H1 (cell line): ENCODE results near the gene MGAT2. TPM values are rescaled to one million over a fixed set of nuclear protein-coding genes. Genes with fewer than 3 reads are reported as not detected.
A peak's percentile ranks its signal among the peaks of the same experiment; 100 is the strongest.

Source experiments
- CTCF ChIA-PET: fragments of 300-600 bp; sonication (Branson Sonifier 250); formaldehyde crosslinking; loops from one replicate; lab custom pipeline; 2021; ENCODE audit not compliant: partially characterized antibody; lab: Charles Lee
- POLR2A ChIA-PET: fragments of 300-600 bp; sonication (Branson Sonifier 250); formaldehyde crosslinking; loops from one replicate; lab custom pipeline; 2021; ENCODE audit warnings: inconsistent platforms; ENCODE audit not compliant: partially characterized antibody; lab: Charles Lee
- DNase-seq, 2 experiments: peaks; one replicate each; pipeline versions ENCODE4 v3.0.0 to v3.0.0-alpha.2; 2010 to 2022; ENCODE audit warnings: low spot score in 2 of 2, low read depth in 1 of 2, mixed read lengths in 1 of 2
- FAIRE-seq: peaks from 2 replicates; lab custom pipeline; 2011; peaks lifted over from hg19 to GRCh38; lab: Jason Lieb, UNC
- H2AFZ ChIP-seq: 2 replicates; pipeline ENCODE4 v1.8.1; 2012; ENCODE audit warnings: low read length, inconsistent platforms
- H2AK5ac ChIP-seq: 2 replicates; pipeline ENCODE4 v1.6.1; 2013; ENCODE audit warnings: low read depth, low read length
- H2BK120ac ChIP-seq: replicated peaks from 2 replicates; pipeline ENCODE3; 2013; ENCODE audit warnings: low read depth, low read length, inconsistent platforms
- H2BK12ac ChIP-seq: 2 replicates; pipeline ENCODE4 v1.6.1; 2013; ENCODE audit warnings: low read depth, low read length
- H2BK15ac ChIP-seq: 2 replicates; pipeline ENCODE4 v1.6.1; 2013; ENCODE audit warnings: low read length
- H2BK20ac ChIP-seq: 2 replicates; pipeline ENCODE4 v1.6.1; 2013; ENCODE audit warnings: low read length
- H2BK5ac ChIP-seq: 2 replicates; pipeline ENCODE4 v1.6.1; 2013; ENCODE audit warnings: low read depth, low read length
- H3K14ac ChIP-seq: 2 replicates; pipeline ENCODE4 v1.6.1; 2013; ENCODE audit warnings: inconsistent platforms; ENCODE audit not compliant: insufficient read length
- H3K18ac ChIP-seq: 2 replicates; pipeline ENCODE4 v1.6.1; 2013; ENCODE audit warnings: low read length; ENCODE audit errors: extremely low read depth
- H3K23ac ChIP-seq: 2 replicates; pipeline ENCODE4 v1.6.1; 2013; ENCODE audit warnings: inconsistent platforms; ENCODE audit not compliant: insufficient read length
- H3K23me2 ChIP-seq: 2 replicates; pipeline ENCODE4 v1.6.1; 2013; ENCODE audit warnings: low read depth, low read length
- H3K27ac ChIP-seq: 2 replicates; pipeline ENCODE4 v1.6.1; 2011; ENCODE audit warnings: low read depth, low read length, inconsistent platforms
- H3K27me3 ChIP-seq, 4 experiments: replicated peaks in 1 of 4; 1 replicate in 1 of 4; 2 replicates in 3 of 4; pipeline versions ENCODE4 v1.6.1 to v1.8.1; 2011 to 2013; ENCODE audit warnings: low read length in 3 of 4, mild to moderate bottlenecking in 3 of 4, inconsistent platforms in 2 of 4, mixed read lengths in 2 of 4, moderate library complexity in 1 of 4; ENCODE audit not compliant: control insufficient read depth in 3 of 4, insufficient read depth in 3 of 4; ENCODE audit errors: extremely low read depth in 1 of 4
- H3K36me3 ChIP-seq, 4 experiments: 2 replicates each; pipeline versions ENCODE4 v1.6.1 to v1.8.1; 2011 to 2013; ENCODE audit warnings: mild to moderate bottlenecking in 4 of 4, low read length in 3 of 4, moderate library complexity in 2 of 4, control low read depth in 1 of 4, inconsistent platforms in 1 of 4; ENCODE audit not compliant: insufficient read depth in 4 of 4, control insufficient read depth in 2 of 4
- H3K4ac ChIP-seq: replicated peaks from 2 replicates; pipeline ENCODE3; 2013; ENCODE audit warnings: low read length, low read depth, mixed read lengths, inconsistent platforms; ENCODE audit not compliant: insufficient read length
- H3K4me1 ChIP-seq, 4 experiments: replicated peaks in 1 of 4; 1 replicate in 1 of 4; 2 replicates in 3 of 4; pipeline versions ENCODE4 v1.6.1 to v1.8.1; 2011 to 2013; ENCODE audit warnings: low read length in 3 of 4, inconsistent platforms in 2 of 4, mixed read lengths in 1 of 4; ENCODE audit not compliant: insufficient read depth in 4 of 4, control insufficient read depth in 3 of 4
- H3K4me2 ChIP-seq, 2 experiments: 2 replicates each; pipeline versions ENCODE4 v1.6.1 to v1.8.1; 2011 to 2013; ENCODE audit warnings: low read depth in 2 of 2, low read length in 2 of 2, control low read depth in 1 of 2, inconsistent platforms in 1 of 2, mild to moderate bottlenecking in 1 of 2; ENCODE audit not compliant: insufficient read depth in 1 of 2
- H3K4me3 ChIP-seq, 4 experiments: fragments of 200-600, 300-600 bp in 1 of 4; sonication (generic), shearing (Covaris generic), sonication (Bioruptor Twin) in 1 of 4; 2 replicates each; pipeline versions ENCODE4 v1.5.1 to v1.8.1; 2011 to 2016; ENCODE audit warnings: low read length in 4 of 4, low read depth in 3 of 4, control low read depth in 2 of 4, inconsistent platforms in 2 of 4, mild to moderate bottlenecking in 2 of 4, mixed read lengths in 1 of 4, moderate library complexity in 1 of 4; ENCODE audit not compliant: insufficient read depth in 2 of 4; ENCODE audit errors: extremely low read depth in 1 of 4
- H3K56ac ChIP-seq: replicated peaks from 2 replicates; pipeline ENCODE3; 2013; ENCODE audit warnings: low read depth, mild to moderate bottlenecking, mixed read lengths, low read length, inconsistent platforms; ENCODE audit not compliant: insufficient read length
- H3K79me1 ChIP-seq: 2 replicates; pipeline ENCODE4 v1.6.1; 2013; ENCODE audit warnings: low read depth, low read length, control low read depth
- H3K79me2 ChIP-seq, 2 experiments: 2 replicates each; pipeline versions ENCODE4 v1.6.1 to v1.8.1; 2012 to 2013; ENCODE audit warnings: low read length in 2 of 2, mild to moderate bottlenecking in 2 of 2, inconsistent platforms in 1 of 2; ENCODE audit not compliant: insufficient read depth in 2 of 2, control insufficient read depth in 1 of 2
- H3K9ac ChIP-seq, 4 experiments: replicated peaks in 1 of 4; 1 replicate in 1 of 4; 2 replicates in 3 of 4; pipeline versions ENCODE4 v1.6.1 to v1.8.1; 2011 to 2013; ENCODE audit warnings: low read depth in 3 of 4, low read length in 3 of 4, control low read depth in 2 of 4, mild to moderate bottlenecking in 2 of 4, moderate library complexity in 2 of 4, inconsistent platforms in 1 of 4; ENCODE audit errors: extremely low read depth in 1 of 4
- H3K9me3 ChIP-seq, 2 experiments: 2 replicates each; pipeline versions ENCODE4 v1.6.1 to v1.8.1; 2012 to 2013; ENCODE audit warnings: mild to moderate bottlenecking in 2 of 2, moderate library complexity in 2 of 2, control low read depth in 1 of 2, inconsistent platforms in 1 of 2, low read depth in 1 of 2, low read length in 1 of 2, mixed read lengths in 1 of 2; ENCODE audit not compliant: insufficient read depth in 2 of 2
- H4K20me1 ChIP-seq, 2 experiments: replicated peaks in 1 of 2; 2 replicates each; pipeline versions ENCODE3 to v1.8.1; 2011 to 2013; ENCODE audit warnings: inconsistent platforms in 2 of 2, low read length in 2 of 2, mild to moderate bottlenecking in 1 of 2; ENCODE audit not compliant: insufficient read depth in 2 of 2, control insufficient read depth in 1 of 2
- H4K5ac ChIP-seq: 2 replicates; pipeline ENCODE4 v1.6.1; 2013; ENCODE audit warnings: low read length, low read depth, mixed read lengths, inconsistent platforms; ENCODE audit not compliant: insufficient read length
- H4K8ac ChIP-seq: 2 replicates; pipeline ENCODE4 v1.8.0; 2013; ENCODE audit warnings: mild to moderate bottlenecking, moderate library complexity, low read length, inconsistent platforms; ENCODE audit not compliant: insufficient read depth; ENCODE audit errors: extremely low read depth
- H4K91ac ChIP-seq: replicated peaks from 2 replicates; pipeline ENCODE3; 2013; ENCODE audit warnings: low read length, mixed read lengths, inconsistent platforms; ENCODE audit not compliant: insufficient read length
- BACH1 ChIP-seq: IDR thresholded peaks from 2 replicates; pipeline ENCODE4 v1.6.1; 2012; ENCODE audit warnings: low read length, improper control_type of control experiment
- POLR2A ChIP-seq, 2 experiments: IDR thresholded peaks; 1 replicate in 1 of 2; 2 replicates in 1 of 2; pipeline ENCODE4 v1.6.1; 2011; ENCODE audit warnings: low read depth in 2 of 2, low read length in 2 of 2, mild to moderate bottlenecking in 2 of 2; ENCODE audit errors: control extremely low read depth in 1 of 2
- POLR2AphosphoS5 ChIP-seq: IDR thresholded peaks from 2 replicates; pipeline ENCODE4 v1.6.1; 2011; ENCODE audit warnings: low read depth, low read length
- WGBS, 2 experiments: shearing (Covaris generic) in 1 of 2; methylation state at CpG; one replicate each; pipeline versions ENCODE4 v1.1.6 to v1.1.7; 2013 to 2015; ENCODE audit warnings: low lambda C conversion rate in 2 of 2, mixed read lengths in 2 of 2, inconsistent platforms in 1 of 2, low coverage in 1 of 2, missing lambda C conversion rate in 1 of 2; ENCODE audit not compliant: insufficient replicate concordance in 2 of 2, insufficient coverage in 1 of 2, insufficient read length in 1 of 2; ENCODE audit errors: extremely low coverage in 1 of 2, missing lambda C conversion rate in 1 of 2; 5-methylcytosine and 5-hydroxymethylcytosine counted together
- polyA plus RNA-seq, 7 experiments: library from polyadenylated mRNA; depleted of rRNA in 3 of 7; stranded (reverse) in 5 of 7; unstranded in 2 of 7; fragments of >200 nt in 5 of 7; fragments of 200-250 nt in 2 of 7; gene quantifications; 1 replicate in 5 of 7; 2 replicates in 1 of 7; 4 replicates in 1 of 7; pipeline versions ENCODE4 v1.2.1 to v1.2.3, GENCODE V29; 2011 to 2013; ENCODE audit warnings: missing spikeins in 2 of 7, mixed read lengths in 2 of 7
- total RNA-seq: library from RNA; stranded (reverse); fragmentation: NEBNext Ultra II Directional; extraction: Animal tissue kit (Norgen Biotek cat#: 25700); gene quantifications from 2 replicates; pipeline ENCODE4 v1.2.1, GENCODE V29; 2021

MGAT2 gene
- total and polyA plus RNA-seq, 2 of the 8 experiments (the other 6 are each of a cell fraction or from before 2014, with no cell fraction given), result 10.6 to 23.7 TPM

DNA sequence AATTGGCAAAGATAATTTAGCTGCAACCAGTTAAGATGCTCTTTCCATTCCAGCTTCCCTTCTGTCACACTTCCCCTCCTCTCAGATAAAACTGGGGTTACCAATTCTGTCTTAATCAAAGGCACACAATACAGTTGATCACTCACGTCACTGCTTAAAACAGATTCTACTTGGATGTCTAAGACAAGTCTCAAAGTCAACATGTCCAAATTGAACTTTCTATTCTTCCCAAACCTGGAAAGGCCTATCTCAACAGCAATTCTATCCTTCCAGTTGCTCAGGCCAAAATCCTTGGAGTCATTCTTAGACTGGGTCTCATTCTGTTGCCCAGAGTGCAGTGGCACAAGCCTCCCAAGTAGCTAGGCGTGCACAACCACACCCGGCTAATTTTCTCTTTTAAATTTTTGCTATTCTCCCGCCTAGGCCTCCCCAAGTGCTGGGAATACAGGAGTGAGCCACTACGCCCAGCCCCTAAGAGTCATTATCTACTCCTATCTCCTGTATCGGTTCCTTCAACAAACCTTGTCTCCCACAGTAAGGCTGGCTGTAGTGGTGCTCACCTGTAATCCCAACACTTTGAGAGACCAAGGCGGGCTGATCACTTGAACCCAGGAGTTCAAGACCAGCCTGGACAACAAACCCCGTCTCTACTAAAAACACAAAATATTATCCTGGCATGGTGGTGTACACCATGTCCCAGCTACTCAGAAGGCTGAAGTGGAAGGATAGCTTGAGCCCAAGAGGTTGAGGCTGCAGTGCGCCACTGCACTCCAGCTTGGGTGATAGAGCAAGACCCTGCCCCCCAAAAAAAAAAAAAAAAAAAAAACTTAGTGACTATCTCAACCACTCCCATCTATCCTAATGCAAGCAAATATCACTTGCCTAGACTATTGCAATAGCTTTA, 39.1 kb upstream of the MGAT2 start:
- Histone ChIP-seq H3K18ac (no peak overlapping the region), H3K36me3 (peaks cover 0 to 55% (median 26%) of the 10 kb centered on the region in 4 experiments)

More for the DNA sequence above, 39.1 kb upstream of the MGAT2 start:
- no peak overlapping the region for H3K9ac ChIP-seq
- TF ChIP-seq POLR2AphosphoS5 (peak; percentile 51), POLR2A (IDR thresholded peaks at IDR 0.05; ENCODE audit: control extremely low read depth in 1 of 2, low read depth in 2 of 2, low read length in 2 of 2) (peak in 1 of 2 experiments; percentile 67; a peak in 2 of 3 replicates), BACH1 (no peak)
- no peak overlapping the region for H2BK15ac ChIP-seq
- no peak overlapping the region for H2AFZ ChIP-seq
- no peaks in the 10 kb centered on the region for H3K9me3 ChIP-seq
- peaks cover 18 to 24% of the 10 kb centered on the region in 2 experiments for H4K20me1 ChIP-seq
- ChIA-PET CTCF (interaction anchor here (0.5 to 1.3 kb wide), 2 partner anchors 77 kb away, joined by 4 to 8 read pairs; no protein-coding TSS in a partner anchor), POLR2A (interaction anchor here (0.6 to 11.0 kb wide), 14 partner anchors 10 to 1210 kb away, joined by 3 to 169 read pairs (median 5); partner anchors contain the start of genes LRR1, MGAT2 and RPL36AL)
- H2BK12ac ChIP-seq, result no peak overlapping the region
- H3K27me3 ChIP-seq, result no peaks in the 10 kb centered on the region
- DNase-seq (no peak), FAIRE-seq (no peak)
- no peak overlapping the region for H4K91ac ChIP-seq
- no peak overlapping the region for H3K14ac ChIP-seq
- no peak overlapping the region for H2AK5ac ChIP-seq
- H4K5ac ChIP-seq, result no peak overlapping the region
- H2BK120ac ChIP-seq, result no peak overlapping the region
- no peak overlapping the region for H4K8ac ChIP-seq
- H3K79me2 ChIP-seq, result peaks cover 25 to 70% of the 10 kb centered on the region in 2 experiments
- H3K4me1 ChIP-seq, result peaks cover 0 to 9% (median 5%) of the 10 kb centered on the region in 4 experiments; a peak in 6 of 7 replicates
- no peak overlapping the region for H3K23ac ChIP-seq
- peak overlapping the region; percentile 18; the same call in 1 of the 2 replicates for H3K27ac ChIP-seq
- H3K79me1 ChIP-seq, result no peaks in the 10 kb centered on the region
- no peak overlapping the region for H2BK20ac ChIP-seq
- no peak overlapping the region for H3K4ac ChIP-seq
- 76% methylated on average over 9 of the region's 9 CpGs; no CpG with 5 or more reads in 1 of the 2 experiments for WGBS, 2 experiments
- H3K4me3 ChIP-seq, result no peak overlapping the region
- no peak overlapping the region for H3K56ac ChIP-seq
- H3K4me2 ChIP-seq, result no peak overlapping the region; a peak in 2 of 4 replicates
- H2BK5ac ChIP-seq, result no peak overlapping the region
- H3K23me2 ChIP-seq, result peaks cover 2% of the 10 kb centered on the region
